Mesendoderm (in vitro differentiated cells): ENCODE measurements around the gene FAM25G.

Source experiments
- DNase-seq: peaks from one replicate; pipeline ENCODE4 v3.0.0; 2013
- H2AK5ac ChIP-seq: 2 replicates; pipeline ENCODE4 v1.6.1; 2013; ENCODE audit warnings: low read length, inconsistent platforms
- H2BK120ac ChIP-seq: 2 replicates; pipeline ENCODE4 v1.6.1; 2013; ENCODE audit warnings: low read depth, mild to moderate bottlenecking, low read length, moderate library complexity, mixed read lengths
- H2BK15ac ChIP-seq: replicated peaks from 2 replicates; pipeline ENCODE4 v1.6.1; 2013; ENCODE audit warnings: low read depth, mild to moderate bottlenecking, moderate library complexity
- H2BK5ac ChIP-seq: 2 replicates; pipeline ENCODE4 v1.6.1; 2013; ENCODE audit warnings: low read length, inconsistent platforms
- H3K18ac ChIP-seq: 2 replicates; pipeline ENCODE4 v1.6.1; 2013; ENCODE audit warnings: mild to moderate bottlenecking, low read length, mixed read lengths
- H3K23ac ChIP-seq: one replicate; pipeline ENCODE4 v1.6.1; 2013; ENCODE audit warnings: low read length
- H3K27ac ChIP-seq: 2 replicates; pipeline ENCODE4 v1.5.1; 2013; ENCODE audit warnings: low read depth, mild to moderate bottlenecking, inconsistent platforms, low read length, moderate library complexity
- H3K27me3 ChIP-seq: 2 replicates; pipeline ENCODE4 v1.6.1; 2013; ENCODE audit warnings: low read length, control low read depth, mild to moderate bottlenecking, inconsistent platforms; ENCODE audit not compliant: insufficient read depth, poor library complexity
- H3K36me3 ChIP-seq: 2 replicates; pipeline ENCODE4 v1.6.1; 2013; ENCODE audit warnings: low read length, inconsistent platforms; ENCODE audit not compliant: control insufficient read depth, insufficient read depth
- H3K4ac ChIP-seq: one replicate; pipeline ENCODE4 v1.6.1; 2013; ENCODE audit warnings: low read depth, mild to moderate bottlenecking, low read length, moderate library complexity
- H3K4me1 ChIP-seq: 2 replicates; pipeline ENCODE4 v1.6.1; 2013; ENCODE audit warnings: low read depth, low read length, inconsistent platforms; ENCODE audit not compliant: control insufficient read depth
- H3K4me2 ChIP-seq: 2 replicates; pipeline ENCODE4 v1.6.1; 2013; ENCODE audit warnings: low read length
- H3K4me3 ChIP-seq: 2 replicates; pipeline ENCODE4 v1.5.1; 2013; ENCODE audit warnings: mild to moderate bottlenecking, low read length
- H3K56ac ChIP-seq: one replicate; pipeline ENCODE4 v1.6.1; 2013; ENCODE audit warnings: low read length
- H3K79me1 ChIP-seq: 2 replicates; pipeline ENCODE4 v1.6.1; 2013; ENCODE audit warnings: low read length, inconsistent platforms
- H3K79me2 ChIP-seq: 2 replicates; pipeline ENCODE4 v1.6.1; 2013; ENCODE audit warnings: mild to moderate bottlenecking, low read length; ENCODE audit not compliant: control insufficient read depth, insufficient read depth
- H3K9ac ChIP-seq: 2 replicates; pipeline ENCODE4 v1.6.1; 2013; ENCODE audit warnings: low read length, inconsistent platforms
- H4K5ac ChIP-seq: one replicate; pipeline ENCODE4 v1.6.1; 2013; ENCODE audit warnings: low read length
- H4K8ac ChIP-seq: one replicate; pipeline ENCODE4 v1.6.1; 2013; ENCODE audit warnings: low read depth, mild to moderate bottlenecking, control low read depth, low read length, moderate library complexity
- WGBS: extraction: QIAGEN DNeasy Blood & Tissue Kit; methylation state at CpG from one replicate; pipeline ENCODE4 v1.1.7; 2013; ENCODE audit warnings: low lambda C conversion rate, missing lambda C conversion rate; ENCODE audit not compliant: insufficient coverage; ENCODE audit errors: extremely low coverage; 5-methylcytosine and 5-hydroxymethylcytosine counted together

Gene FAM25G

GRCh38 chr10:47449979-47450378 is 41.5 kb downstream of the FAM25G start:
- no peaks in the 10 kb centered on the region for H3K4me1 ChIP-seq
- H2BK15ac ChIP-seq, result no peak overlapping the region
- H4K8ac ChIP-seq, result no peak overlapping the region
- no peaks in the 10 kb centered on the region for H3K79me1 ChIP-seq
- H3K4me3 ChIP-seq, result no peak overlapping the region
- H3K79me2 ChIP-seq, result no peaks in the 10 kb centered on the region
- H3K4ac ChIP-seq, result no peak overlapping the region
- no CpG with 5 or more reads among the region's 10 CpGs for WGBS
- no peaks in the 10 kb centered on the region for H3K27me3 ChIP-seq
- no peak overlapping the region for H3K56ac ChIP-seq
- no peak overlapping the region for H3K4me2 ChIP-seq
- no peak overlapping the region for H3K18ac ChIP-seq
- H3K36me3 ChIP-seq, result no peaks in the 10 kb centered on the region
- no peak overlapping the region for H4K5ac ChIP-seq
- H3K23ac ChIP-seq, result no peak overlapping the region
- H2BK5ac ChIP-seq, result no peak overlapping the region
- no peak overlapping the region for H3K27ac ChIP-seq
- no peak overlapping the region for H3K9ac ChIP-seq
- DNase-seq, result no peak
- H2BK120ac ChIP-seq, result no peak overlapping the region
- H2AK5ac ChIP-seq, result no peak overlapping the region

GRCh38 chr10:47449102-47449978 is 42.2 kb downstream of the FAM25G start:
- Histone ChIP-seq H2BK5ac (no peak overlapping the region), H4K8ac (no peak overlapping the region), H3K56ac (no peak overlapping the region), H3K9ac (no peak overlapping the region), H4K5ac (no peak overlapping the region), H3K4me3 (no peak overlapping the region), H3K18ac (no peak overlapping the region), H2BK15ac (no peak overlapping the region), H3K4me2 (no peak overlapping the region), H3K27ac (no peak overlapping the region), H2AK5ac (no peak overlapping the region), H3K4ac (no peak overlapping the region), H3K79me2 (no peaks in the 10 kb centered on the region), H2BK120ac (no peak overlapping the region), H3K79me1 (no peaks in the 10 kb centered on the region), H3K27me3 (no peaks in the 10 kb centered on the region), H3K4me1 (no peaks in the 10 kb centered on the region), H3K36me3 (no peaks in the 10 kb centered on the region), H3K23ac (no peak overlapping the region)
- no CpG with 5 or more reads among the region's 9 CpGs for WGBS
- DNase-seq, result no peak

- DNase-seq, result no peak
- WGBS, result 100% methylated on average over 1 of the region's 3 CpGs
- Histone ChIP-seq H3K23ac (no peak overlapping the region), H2BK5ac (no peak overlapping the region), H2BK120ac (no peak overlapping the region), H3K79me1 (no peaks in the 10 kb centered on the region), H3K27me3 (no peaks in the 10 kb centered on the region), H4K8ac (no peak overlapping the region), H3K27ac (no peak overlapping the region), H3K4me2 (no peak overlapping the region), H3K18ac (no peak overlapping the region), H3K36me3 (no peaks in the 10 kb centered on the region), H3K79me2 (no peaks in the 10 kb centered on the region), H3K9ac (no peak overlapping the region), H2AK5ac (no peak overlapping the region), H3K56ac (no peak overlapping the region), H4K5ac (no peak overlapping the region), H3K4me1 (no peaks in the 10 kb centered on the region), H2BK15ac (no peak overlapping the region), H3K4ac (no peak overlapping the region), H3K4me3 (no peak overlapping the region)
These were observed 43.8 kb downstream of the FAM25G start for GRCh38 chr10:47447705-47448104.

- Histone ChIP-seq H2BK15ac (no peak overlapping the region), H3K4me1 (no peaks in the 10 kb centered on the region), H3K4ac (no peak overlapping the region), H3K4me3 (no peak overlapping the region), H3K79me2 (no peaks in the 10 kb centered on the region), H4K5ac (no peak overlapping the region), H3K27me3 (no peaks in the 10 kb centered on the region), H3K4me2 (no peak overlapping the region), H2BK5ac (no peak overlapping the region), H3K79me1 (no peaks in the 10 kb centered on the region), H2AK5ac (no peak overlapping the region), H4K8ac (no peak overlapping the region), H3K9ac (no peak overlapping the region), H3K27ac (no peak overlapping the region), H3K23ac (no peak overlapping the region), H2BK120ac (no peak overlapping the region), H3K36me3 (no peaks in the 10 kb centered on the region), H3K56ac (no peak overlapping the region), H3K18ac (no peak overlapping the region)
- DNase-seq, result no peak
- no CpG with 5 or more reads among the region's 4 CpGs for WGBS
These were observed 44.3 kb downstream of the FAM25G start for GRCh38 chr10:47447209-47447608.

GRCh38 chr10:47445720-47446119 is 45.8 kb downstream of the FAM25G start:
- Histone ChIP-seq H3K4ac (no peak overlapping the region), H2BK5ac (no peak overlapping the region), H3K56ac (no peak overlapping the region), H3K4me3 (no peak overlapping the region), H3K4me2 (no peak overlapping the region), H4K8ac (no peak overlapping the region), H3K27ac (no peak overlapping the region), H3K79me1 (no peaks in the 10 kb centered on the region), H3K18ac (no peak overlapping the region), H3K27me3 (no peaks in the 10 kb centered on the region), H2AK5ac (no peak overlapping the region), H2BK120ac (no peak overlapping the region), H3K23ac (no peak overlapping the region), H4K5ac (no peak overlapping the region), H2BK15ac (no peak overlapping the region), H3K9ac (no peak overlapping the region), H3K36me3 (no peaks in the 10 kb centered on the region), H3K79me2 (no peaks in the 10 kb centered on the region), H3K4me1 (no peaks in the 10 kb centered on the region)
- DNase-seq, result no peak
- no CpG with 5 or more reads among the region's 1 CpG for WGBS

GRCh38 chr10:47444047-47444446 is 47.5 kb downstream of the FAM25G start:
- no peaks in the 10 kb centered on the region for H3K36me3 ChIP-seq
- H4K8ac ChIP-seq, result no peak overlapping the region
- no peak overlapping the region for H3K9ac ChIP-seq
- H3K79me1 ChIP-seq, result no peaks in the 10 kb centered on the region
- H2AK5ac ChIP-seq, result no peak overlapping the region
- no peak overlapping the region for H3K23ac ChIP-seq
- no peaks in the 10 kb centered on the region for H3K79me2 ChIP-seq
- WGBS, result no CpG with 5 or more reads among the region's 2 CpGs
- H2BK120ac ChIP-seq, result no peak overlapping the region
- H3K4me2 ChIP-seq, result no peak overlapping the region
- H3K27me3 ChIP-seq, result no peaks in the 10 kb centered on the region
- no peak overlapping the region for H2BK5ac ChIP-seq
- H3K27ac ChIP-seq, result no peak overlapping the region
- DNase-seq, result no peak
- H4K5ac ChIP-seq, result no peak overlapping the region
- no peak overlapping the region for H3K4me3 ChIP-seq
- no peak overlapping the region for H3K18ac ChIP-seq
- no peak overlapping the region for H2BK15ac ChIP-seq
- no peak overlapping the region for H3K4ac ChIP-seq
- no peaks in the 10 kb centered on the region for H3K4me1 ChIP-seq
- no peak overlapping the region for H3K56ac ChIP-seq
